Left ventricle myocardium inferior (tissue), 1 donor: ENCODE results near the gene PXDC1. TPM values are rescaled to one million over a fixed set of nuclear protein-coding genes. Genes with fewer than 3 reads are reported as not detected.
"Not testable (repeated sequence)": the region's sequence is repeated elsewhere in the genome, so short reads cannot be mapped to it uniquely, and the experiment has no call there.

ENCODE experiments used
- DNase-seq: peaks from one replicate; pipeline ENCODE4 v3.0.0-alpha.2; 2020
- H3K27ac ChIP-seq: fragments of 200-600 bp; replicated peaks from 2 replicates; pipeline ENCODE4 v1.8.0; 2021
- H3K27me3 ChIP-seq: fragments of 200-600 bp; 2 replicates; pipeline ENCODE4 v1.8.0; 2021; ENCODE audit warnings: low read depth
- H3K36me3 ChIP-seq: fragments of 200-600 bp; 2 replicates; pipeline ENCODE4 v1.8.0; 2021
- H3K4me1 ChIP-seq: fragments of 200-600 bp; 2 replicates; pipeline ENCODE4 v1.8.0; 2021
- H3K4me3 ChIP-seq: fragments of 200-600 bp; 2 replicates; pipeline ENCODE4 v1.8.0; 2021; ENCODE audit warnings: mild to moderate bottlenecking, moderate library complexity
- H3K9me3 ChIP-seq: fragments of 200-600 bp; replicated peaks from 2 replicates; pipeline ENCODE4 v1.8.0; 2021
- intact Hi-C: fragments of 100-400 bp; cut with micrococcal nuclease; formaldehyde crosslinking; loops from one replicate; pipeline ENCODE4 v1.11.0; 2022
- total RNA-seq: library from RNA; stranded (reverse); fragmentation: NEBNext Ultra II Directional; extraction: Animal tissue kit (Norgen Biotek cat#: 25700); gene quantifications from one replicate; pipeline ENCODE4 v1.2.1, GENCODE V29; 2021
- TF ChIP-seq, protein P1 (sequence below): fragments of 200-600 bp; IDR thresholded peaks from 2 replicates; pipeline ENCODE4 v1.8.0; 2021; ENCODE audit warnings: antibody characterized with exemption, mild to moderate bottlenecking, borderline replicate concordance
- donor health status: DM: no; HTN: yes; CAD: no; lungs with severe emphysema.

PXDC1 gene
- total RNA-seq, 1 donor from 2014 or later, result 25.2 TPM

DNA sequence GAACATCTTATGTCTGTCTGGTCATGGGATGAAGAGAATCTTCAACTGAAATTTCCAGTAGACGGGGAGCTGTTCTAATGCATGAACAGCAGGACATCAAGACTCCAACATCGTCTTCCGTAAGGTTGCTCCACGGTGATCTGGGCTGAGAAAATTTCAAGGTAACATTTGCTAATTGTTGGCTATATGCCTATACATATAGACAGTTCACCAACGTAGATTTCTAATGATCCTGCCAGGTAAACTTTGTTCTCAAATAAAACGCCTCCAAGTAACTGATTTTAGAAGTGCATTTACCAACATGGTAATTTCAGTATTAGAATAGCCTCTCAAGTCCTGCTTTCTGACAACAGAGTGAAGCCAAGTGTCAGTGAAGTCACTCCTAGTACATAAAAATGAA lies 11.3 kb upstream of the PXDC1 start:
- H3K4me3 ChIP-seq, result no peak overlapping the region
- no peaks in the 10 kb centered on the region for H3K27me3 ChIP-seq
- H3K36me3 ChIP-seq, result no peaks in the 10 kb centered on the region
- H3K9me3 ChIP-seq, result no peaks in the 10 kb centered on the region
- no peak overlapping the region for H3K27ac ChIP-seq
- DNase-seq, result no peak
- TF ChIP-seq, protein P1, sequence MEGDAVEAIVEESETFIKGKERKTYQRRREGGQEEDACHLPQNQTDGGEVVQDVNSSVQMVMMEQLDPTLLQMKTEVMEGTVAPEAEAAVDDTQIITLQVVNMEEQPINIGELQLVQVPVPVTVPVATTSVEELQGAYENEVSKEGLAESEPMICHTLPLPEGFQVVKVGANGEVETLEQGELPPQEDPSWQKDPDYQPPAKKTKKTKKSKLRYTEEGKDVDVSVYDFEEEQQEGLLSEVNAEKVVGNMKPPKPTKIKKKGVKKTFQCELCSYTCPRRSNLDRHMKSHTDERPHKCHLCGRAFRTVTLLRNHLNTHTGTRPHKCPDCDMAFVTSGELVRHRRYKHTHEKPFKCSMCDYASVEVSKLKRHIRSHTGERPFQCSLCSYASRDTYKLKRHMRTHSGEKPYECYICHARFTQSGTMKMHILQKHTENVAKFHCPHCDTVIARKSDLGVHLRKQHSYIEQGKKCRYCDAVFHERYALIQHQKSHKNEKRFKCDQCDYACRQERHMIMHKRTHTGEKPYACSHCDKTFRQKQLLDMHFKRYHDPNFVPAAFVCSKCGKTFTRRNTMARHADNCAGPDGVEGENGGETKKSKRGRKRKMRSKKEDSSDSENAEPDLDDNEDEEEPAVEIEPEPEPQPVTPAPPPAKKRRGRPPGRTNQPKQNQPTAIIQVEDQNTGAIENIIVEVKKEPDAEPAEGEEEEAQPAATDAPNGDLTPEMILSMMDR, result no peak
- H3K4me1 ChIP-seq, result peaks cover 2% of the 10 kb centered on the region
- intact Hi-C loops, result no loop called here

DNA sequence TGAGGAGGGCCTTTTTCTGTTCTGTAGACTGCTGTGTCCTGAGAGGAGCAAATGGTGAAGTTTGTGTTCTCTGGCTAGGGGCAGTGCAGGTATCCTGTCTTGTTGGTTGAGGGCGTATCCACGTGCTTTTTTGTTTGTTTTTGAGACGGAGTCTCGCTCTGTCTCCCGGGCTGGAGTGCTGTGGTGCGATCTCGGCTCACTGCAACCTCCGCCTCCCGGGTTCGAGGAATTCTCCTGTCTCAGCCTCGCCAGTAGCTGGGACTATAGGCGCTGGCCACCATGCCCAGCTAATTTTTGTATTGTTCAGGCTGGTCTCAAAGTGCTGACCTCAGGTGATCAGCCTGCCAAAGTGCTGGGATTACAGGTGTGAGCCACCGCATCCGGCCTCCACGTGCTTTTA lies 10.8 kb upstream of the PXDC1 start:
- Histone ChIP-seq H3K4me3 (no peak overlapping the region), H3K27me3 (no peaks in the 10 kb centered on the region), H3K27ac (no peak overlapping the region), H3K9me3 (no peaks in the 10 kb centered on the region), H3K4me1 (no peaks in the 10 kb centered on the region), H3K36me3 (no peaks in the 10 kb centered on the region)
- TF ChIP-seq, protein P1, result no peak
- DNase-seq, result no peak
- intact Hi-C loops, result no loop called here

DNA sequence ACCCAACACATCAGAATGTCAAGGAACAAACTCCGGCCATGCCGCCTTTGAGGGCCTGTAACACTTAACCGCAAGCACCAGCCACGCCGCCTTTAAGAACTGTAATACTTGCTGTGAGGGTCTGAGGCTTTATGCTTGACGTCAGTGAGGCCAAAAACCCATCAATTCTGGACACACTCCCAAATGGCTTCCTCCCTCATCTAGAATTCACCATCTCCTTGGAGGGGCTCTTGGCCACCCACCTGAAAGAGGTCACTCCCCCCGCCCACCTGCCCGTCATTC lies 10.4 kb upstream of the PXDC1 start:
- DNase-seq, result no peak
- Histone ChIP-seq H3K9me3 (no peaks in the 10 kb centered on the region), H3K36me3 (no peaks in the 10 kb centered on the region), H3K27me3 (no peaks in the 10 kb centered on the region), H3K4me3 (no peak overlapping the region), H3K4me1 (no peaks in the 10 kb centered on the region), H3K27ac (no peak overlapping the region)
- TF ChIP-seq, protein P1, result no peak
- intact Hi-C loops, result no loop called here

DNA sequence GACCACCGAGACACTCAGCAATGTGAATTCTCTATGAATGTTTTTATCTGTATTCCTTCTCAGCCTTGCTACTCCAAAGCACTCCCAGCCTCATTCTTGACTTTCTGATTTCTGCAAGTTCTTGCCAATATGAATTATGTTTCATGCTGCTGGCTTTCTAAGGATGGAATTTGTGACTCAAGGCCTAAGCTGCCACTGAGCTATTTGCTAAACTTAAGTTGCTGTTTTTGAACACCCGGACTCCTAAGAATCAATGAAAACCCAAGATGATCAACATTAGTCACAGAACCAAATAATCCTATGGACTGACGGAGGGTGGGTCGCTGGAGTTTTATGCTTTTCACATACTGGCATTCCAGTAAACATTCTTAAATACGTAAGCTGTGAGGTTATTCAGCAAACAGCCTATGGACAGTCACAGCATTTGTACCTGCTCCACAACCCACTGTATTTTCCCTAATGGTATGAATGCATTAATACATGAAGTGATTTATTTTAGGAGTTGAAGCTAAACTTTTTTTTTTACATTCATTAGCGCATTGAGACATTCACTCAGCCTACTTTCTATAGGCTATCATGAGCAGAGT lies 8.2 kb upstream of the PXDC1 start:
- H3K9me3 ChIP-seq, result no peaks in the 10 kb centered on the region
- no peak overlapping the region for H3K27ac ChIP-seq
- intact Hi-C loops, result no loop called here
- no peak for DNase-seq
- no peaks in the 10 kb centered on the region for H3K36me3 ChIP-seq
- TF ChIP-seq, protein P1, result no peak
- H3K27me3 ChIP-seq, result no peaks in the 10 kb centered on the region
- no peaks in the 10 kb centered on the region for H3K4me1 ChIP-seq
- H3K4me3 ChIP-seq, result no peak overlapping the region

DNA sequence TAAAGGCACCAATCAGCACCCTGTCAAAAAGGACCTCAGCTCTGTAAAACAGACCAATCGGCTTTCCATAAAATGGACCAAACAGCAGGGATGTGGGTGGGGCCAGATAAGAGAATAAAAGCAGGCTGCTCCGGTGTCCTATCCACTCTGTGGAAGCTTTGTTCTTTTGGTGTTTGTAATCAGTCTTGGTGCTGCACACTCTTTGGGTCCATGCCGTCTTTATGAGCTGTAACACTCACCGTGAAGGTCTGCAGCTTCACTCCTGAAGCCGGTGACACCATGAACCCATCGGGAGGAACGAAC lies 7.3 kb upstream of the PXDC1 start:
- Histone ChIP-seq H3K4me3 (no peak overlapping the region), H3K27ac (no peak overlapping the region), H3K27me3 (no peaks in the 10 kb centered on the region), H3K36me3 (no peaks in the 10 kb centered on the region), H3K4me1 (no peaks in the 10 kb centered on the region), H3K9me3 (no peaks in the 10 kb centered on the region)
- DNase-seq, result no peak
- intact Hi-C loops, result no loop called here
- TF ChIP-seq, protein P1, result no peak

DNA sequence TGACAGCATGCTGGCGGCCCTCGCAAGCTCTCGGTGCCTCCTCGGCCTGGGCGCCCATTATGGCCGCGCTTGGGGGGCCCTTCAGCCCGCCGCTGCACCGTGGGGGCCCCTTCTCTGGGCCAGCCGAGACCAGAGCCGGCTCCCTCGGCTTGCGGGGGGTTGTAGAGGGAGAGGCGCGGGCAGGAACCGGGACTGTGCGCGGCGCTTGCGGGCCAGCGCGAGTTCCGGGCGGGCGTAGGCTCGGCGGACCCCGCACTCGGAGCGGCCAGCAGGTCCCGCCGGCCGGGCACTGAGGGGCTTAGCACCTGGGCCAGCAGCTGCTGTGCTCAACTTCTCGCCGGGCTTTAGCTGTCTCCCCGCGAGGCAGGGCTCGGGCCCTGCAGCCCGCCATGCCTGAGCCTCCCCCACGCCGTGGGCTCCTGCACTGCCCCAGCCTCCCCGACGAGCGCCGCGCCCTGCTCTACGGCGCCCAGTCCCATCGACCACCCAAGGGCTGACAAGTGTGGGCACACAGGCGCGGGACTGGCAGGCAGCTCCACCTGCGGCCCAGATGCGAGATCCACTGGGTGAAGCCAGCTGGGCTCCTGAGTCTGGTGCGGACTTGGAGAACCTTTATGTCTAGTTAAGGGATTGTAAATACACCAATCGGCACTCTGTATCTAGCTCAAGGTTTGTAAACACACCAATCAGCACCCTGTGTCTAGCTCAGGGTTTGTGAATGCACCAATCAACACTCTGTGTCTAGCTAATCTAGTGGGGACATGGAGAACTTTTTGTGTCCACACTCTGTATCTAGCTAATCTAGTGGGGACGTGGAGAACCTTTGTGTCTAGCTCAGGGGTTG lies 6.7 kb upstream of the PXDC1 start:
- H3K4me3 ChIP-seq, H3K4me1 ChIP-seq, H3K27ac ChIP-seq, H3K9me3 ChIP-seq, H3K36me3 ChIP-seq, DNase-seq, H3K27me3 ChIP-seq, intact Hi-C loops: not testable (repeated sequence)
